ENCODE measurements around the gene NCOA5. TPM values are rescaled to one million over a fixed set of nuclear protein-coding genes. Genes with fewer than 3 reads are reported as not detected.

NCOA5 gene
- polyA plus RNA-seq, 1 experiment: 27.0 TPM

DNA sequence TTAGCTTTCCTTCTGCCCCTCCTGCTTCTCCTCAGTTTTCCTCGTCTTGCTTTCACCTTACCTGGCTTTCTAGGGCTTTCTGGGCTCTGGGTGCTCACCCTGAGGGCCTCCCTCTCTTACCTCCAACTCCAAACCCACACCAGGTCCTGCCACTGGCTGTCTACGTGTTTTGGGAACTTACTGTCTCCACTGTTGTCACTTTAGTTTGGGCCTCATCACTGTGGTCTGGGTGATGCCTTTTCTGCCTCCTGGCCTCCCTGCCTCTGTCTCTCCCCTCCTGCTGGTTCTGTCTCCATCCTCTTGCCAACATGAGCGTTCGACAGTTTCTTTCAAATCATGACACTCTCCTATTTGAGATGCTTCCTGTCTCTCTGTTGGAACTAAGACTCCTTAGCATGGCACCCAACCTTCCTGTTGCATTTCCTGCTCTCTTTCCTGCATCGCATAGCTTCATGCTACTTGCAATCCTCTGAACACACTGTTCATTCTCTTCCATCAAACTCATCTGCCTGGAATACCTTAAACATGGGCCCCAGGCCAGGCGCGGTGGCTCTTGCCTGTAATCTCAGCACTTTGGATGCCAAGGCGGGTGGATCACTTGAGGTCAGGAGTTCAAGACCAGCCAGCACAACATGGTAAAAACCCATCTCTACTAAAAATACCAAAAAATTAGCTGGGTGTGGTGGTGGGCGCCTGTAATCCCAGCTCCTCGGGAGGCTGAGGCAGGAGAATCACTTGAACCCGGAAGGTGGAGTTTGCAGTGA lies 33.9 kb upstream of the NCOA5 start:
- ChIA-PET CTCF (no interaction called here), POLR2A (no interaction called here)
- no peak for DNase-seq (ENCODE audit: low read depth, low spot score)
- H3K4me3 ChIP-seq (ENCODE audit: low read depth, low read length): no peak overlapping the region
- H3K27ac ChIP-seq (ENCODE audit: low read depth, low read length): no peak overlapping the region
- no peaks in the 10 kb centered on the region for H3K9me3 ChIP-seq (ENCODE audit: control insufficient read depth, insufficient read depth, low read length)
- peaks cover 21% of the 10 kb centered on the region for H3K27me3 ChIP-seq (ENCODE audit: control insufficient read depth, insufficient read depth, low read length)
- TF ChIP-seq, protein P1, sequence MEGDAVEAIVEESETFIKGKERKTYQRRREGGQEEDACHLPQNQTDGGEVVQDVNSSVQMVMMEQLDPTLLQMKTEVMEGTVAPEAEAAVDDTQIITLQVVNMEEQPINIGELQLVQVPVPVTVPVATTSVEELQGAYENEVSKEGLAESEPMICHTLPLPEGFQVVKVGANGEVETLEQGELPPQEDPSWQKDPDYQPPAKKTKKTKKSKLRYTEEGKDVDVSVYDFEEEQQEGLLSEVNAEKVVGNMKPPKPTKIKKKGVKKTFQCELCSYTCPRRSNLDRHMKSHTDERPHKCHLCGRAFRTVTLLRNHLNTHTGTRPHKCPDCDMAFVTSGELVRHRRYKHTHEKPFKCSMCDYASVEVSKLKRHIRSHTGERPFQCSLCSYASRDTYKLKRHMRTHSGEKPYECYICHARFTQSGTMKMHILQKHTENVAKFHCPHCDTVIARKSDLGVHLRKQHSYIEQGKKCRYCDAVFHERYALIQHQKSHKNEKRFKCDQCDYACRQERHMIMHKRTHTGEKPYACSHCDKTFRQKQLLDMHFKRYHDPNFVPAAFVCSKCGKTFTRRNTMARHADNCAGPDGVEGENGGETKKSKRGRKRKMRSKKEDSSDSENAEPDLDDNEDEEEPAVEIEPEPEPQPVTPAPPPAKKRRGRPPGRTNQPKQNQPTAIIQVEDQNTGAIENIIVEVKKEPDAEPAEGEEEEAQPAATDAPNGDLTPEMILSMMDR (IDR thresholded peaks at IDR 0.05; ENCODE audit: low read depth, low read length): no peak

DNA sequence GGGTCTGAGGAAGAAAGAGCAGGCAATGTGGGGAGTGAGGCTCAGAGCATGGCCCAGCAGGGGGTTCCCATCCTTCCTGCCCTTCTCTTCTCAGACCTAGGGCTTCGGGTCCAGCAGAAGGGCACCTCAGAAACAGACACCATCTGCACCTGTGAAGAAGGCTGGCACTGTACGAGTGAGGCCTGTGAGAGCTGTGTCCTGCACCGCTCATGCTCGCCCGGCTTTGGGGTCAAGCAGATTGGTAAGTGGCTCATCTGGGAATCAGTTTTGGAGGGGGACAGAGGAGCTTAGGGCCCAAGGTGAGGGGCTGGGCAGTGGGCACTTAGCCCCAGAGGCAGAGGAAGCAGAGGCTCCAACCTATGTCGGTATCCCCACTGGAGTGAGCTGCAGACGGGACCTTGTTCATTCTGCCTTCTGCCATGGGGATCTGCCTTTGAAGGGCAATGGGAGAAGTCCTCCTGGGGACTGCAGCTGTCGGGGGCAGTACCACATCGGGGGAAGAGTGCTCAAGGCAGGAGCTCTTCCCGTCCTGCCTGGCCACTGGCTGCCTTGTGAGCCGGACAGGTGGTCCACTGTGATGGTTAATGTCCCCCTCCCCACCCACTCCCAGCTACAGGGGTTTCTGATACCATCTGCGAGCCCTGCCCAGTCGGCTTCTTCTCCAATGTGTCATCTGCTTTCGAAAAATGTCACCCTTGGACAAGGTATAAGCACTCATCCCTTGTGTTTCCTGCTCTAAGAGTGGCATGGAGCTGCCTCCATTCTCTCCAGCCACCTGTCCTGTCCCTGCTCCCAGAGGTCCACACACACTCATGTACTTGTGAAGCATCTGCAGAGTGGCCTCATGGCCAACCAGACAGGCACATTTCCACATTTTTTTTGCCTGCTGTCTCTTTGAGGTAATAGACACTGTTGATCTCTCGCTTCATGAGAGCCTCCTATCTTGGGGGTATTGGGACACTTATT lies 33.0 kb upstream of the NCOA5 start:
- ChIA-PET POLR2A (no interaction called here), CTCF (interaction anchor here (1.1 kb wide), 1 partner anchor 10 kb away, joined by 3 read pairs; no protein-coding TSS in a partner anchor)
- Histone ChIP-seq H3K4me3 (ENCODE audit: low read depth, low read length) (no peak overlapping the region), H3K9me3 (ENCODE audit: control insufficient read depth, insufficient read depth, low read length) (peaks cover 4% of the 10 kb centered on the region; the same call in 1 of the 2 replicates), H3K27me3 (ENCODE audit: control insufficient read depth, insufficient read depth, low read length) (peaks cover 15% of the 10 kb centered on the region), H3K27ac (ENCODE audit: low read depth, low read length) (no peak overlapping the region)
- no peak for DNase-seq (ENCODE audit: low read depth, low spot score)
- TF ChIP-seq, protein P1 (IDR thresholded peaks at IDR 0.05; ENCODE audit: low read depth, low read length): no peak

DNA sequence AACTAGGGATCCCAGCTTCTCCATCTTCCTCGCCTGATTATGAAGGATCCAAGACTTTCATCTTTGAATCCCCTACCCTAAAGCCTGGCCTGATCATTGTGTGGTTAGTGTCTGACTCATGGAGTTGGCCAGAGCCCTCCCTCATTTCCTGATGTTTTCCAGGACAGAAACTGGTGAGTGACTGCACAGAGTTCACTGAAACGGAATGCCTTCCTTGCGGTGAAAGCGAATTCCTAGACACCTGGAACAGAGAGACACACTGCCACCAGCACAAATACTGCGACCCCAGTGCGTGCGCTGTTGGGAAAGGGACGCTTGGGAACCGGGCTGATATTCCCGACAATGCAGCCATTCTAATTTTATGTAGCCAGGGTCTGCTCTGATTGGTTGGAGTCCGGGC lies 32.3 kb upstream of the NCOA5 start:
- TF ChIP-seq, protein P1 (IDR thresholded peaks at IDR 0.05; ENCODE audit: low read depth, low read length): no peak
- CTCF ChIA-PET: interaction anchor here (1.1 kb wide), 1 partner anchor 11 kb away, joined by 3 read pairs; no protein-coding TSS in a partner anchor
- no peak overlapping the region for H3K27ac ChIP-seq (ENCODE audit: low read depth, low read length)
- H3K9me3 ChIP-seq (ENCODE audit: control insufficient read depth, insufficient read depth, low read length): peaks cover 5% of the 10 kb centered on the region; the same call in 1 of the 2 replicates
- POLR2A ChIA-PET: no interaction called here
- H3K27me3 ChIP-seq (ENCODE audit: control insufficient read depth, insufficient read depth, low read length): peaks cover 12% of the 10 kb centered on the region
- no peak for DNase-seq (ENCODE audit: low read depth, low spot score)
- no peak overlapping the region for H3K4me3 ChIP-seq (ENCODE audit: low read depth, low read length)

DNA sequence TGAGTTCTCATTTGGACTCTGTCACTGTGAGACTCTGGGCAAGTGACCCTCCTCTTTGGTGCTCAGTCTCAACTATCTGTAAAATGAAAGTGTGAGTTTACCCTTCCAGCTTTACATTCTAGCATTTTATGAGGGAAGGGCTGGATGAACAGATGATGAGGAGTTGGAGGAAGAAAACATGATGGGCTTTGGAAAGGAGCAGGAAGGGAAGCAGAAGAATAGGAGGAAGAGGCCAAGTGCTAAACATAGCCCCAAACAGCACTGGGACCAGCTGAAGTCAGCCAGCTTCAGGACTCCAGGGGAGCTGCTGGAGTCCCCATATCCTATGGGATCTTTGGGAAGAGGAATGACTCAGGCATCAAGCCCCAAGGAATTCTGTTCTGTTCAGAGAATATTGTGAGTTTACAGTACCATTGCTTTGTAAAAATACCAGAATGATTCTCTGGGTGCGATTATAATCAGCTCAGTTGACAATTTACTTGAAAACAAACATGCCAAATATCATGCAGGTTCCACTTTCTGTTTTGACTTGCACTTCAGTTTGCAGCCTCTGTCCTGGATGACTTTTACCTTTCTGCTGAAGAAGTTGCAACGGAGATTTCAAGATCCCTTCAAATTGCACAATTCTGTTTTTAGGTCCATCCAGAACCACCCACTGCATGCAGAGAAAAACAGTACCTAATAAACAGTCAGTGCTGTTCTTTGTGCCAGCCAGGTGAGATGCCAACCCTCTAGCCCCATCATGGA lies 31.6 kb upstream of the NCOA5 start:
- DNase-seq (ENCODE audit: low read depth, low spot score): no peak
- Histone ChIP-seq H3K4me3 (ENCODE audit: low read depth, low read length) (no peak overlapping the region), H3K9me3 (ENCODE audit: control insufficient read depth, insufficient read depth, low read length) (peaks cover 5% of the 10 kb centered on the region; the same call in 1 of the 2 replicates), H3K27me3 (ENCODE audit: control insufficient read depth, insufficient read depth, low read length) (peaks cover 12% of the 10 kb centered on the region), H3K27ac (ENCODE audit: low read depth, low read length) (no peak overlapping the region)
- CTCF ChIA-PET: no interaction called here
- TF ChIP-seq, protein P1 (IDR thresholded peaks at IDR 0.05; ENCODE audit: low read depth, low read length): no peak
- POLR2A ChIA-PET: no interaction called here
